Measurements from ENCODE around the gene RYR1.

The RYR1 gene

DNA sequence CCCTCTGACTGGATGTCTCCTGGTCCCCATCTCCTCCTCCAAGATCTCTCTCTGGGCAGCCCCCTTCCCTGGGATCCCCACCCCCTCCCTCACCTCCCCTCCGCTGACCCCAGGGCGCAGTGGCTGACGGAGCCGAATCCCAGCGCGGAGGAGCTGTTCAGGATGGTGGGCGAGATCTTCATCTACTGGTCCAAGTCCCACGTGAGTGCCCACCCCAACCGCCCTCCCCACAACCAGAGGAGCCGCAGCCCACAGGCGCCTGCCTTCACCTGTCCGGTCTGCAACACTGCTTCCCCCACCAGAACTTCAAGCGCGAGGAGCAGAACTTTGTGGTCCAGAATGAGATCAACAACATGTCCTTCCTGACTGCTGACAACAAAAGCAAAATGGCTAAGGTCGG, 89.4 kb downstream of the RYR1 start:
- Histone ChIP-seq H3K4me2 (ENCODE audit: low read depth, low read length, poor library complexity, severe bottlenecking) (no peak overlapping the region), H2AFZ (ENCODE audit: low read depth, low read length, severe bottlenecking) (no peak overlapping the region), H3K27ac (ENCODE audit: low read depth, low read length) (no peak overlapping the region), H3K27me3 (ENCODE audit: low read length) (no peaks in the 10 kb centered on the region), H3F3A (ENCODE audit: insufficient read depth) (no peaks in the 10 kb centered on the region), H3K9me3 (ENCODE audit: insufficient read depth, low read length) (no peaks in the 10 kb centered on the region), H3K4me3 (ENCODE audit: insufficient read depth, low read length, poor library complexity, severe bottlenecking) (no peak overlapping the region), H3K36me3 (ENCODE audit: low read length) (no peaks in the 10 kb centered on the region), H3K9ac (ENCODE audit: low read length) (no peak overlapping the region), H3K9me2 (replicated peaks; ENCODE audit: insufficient read depth, low read length) (no peaks in the 10 kb centered on the region), H4K20me1 (ENCODE audit: low read depth, low read length) (no peaks in the 10 kb centered on the region), H3K79me2 (ENCODE audit: insufficient read depth, low read length) (no peaks in the 10 kb centered on the region)
- TF ChIP-seq EZH2phosphoT487 (conservative IDR thresholded peaks at IDR 0.05; ENCODE audit: low read length), result no peak
- TF ChIP-seq, protein P1, sequence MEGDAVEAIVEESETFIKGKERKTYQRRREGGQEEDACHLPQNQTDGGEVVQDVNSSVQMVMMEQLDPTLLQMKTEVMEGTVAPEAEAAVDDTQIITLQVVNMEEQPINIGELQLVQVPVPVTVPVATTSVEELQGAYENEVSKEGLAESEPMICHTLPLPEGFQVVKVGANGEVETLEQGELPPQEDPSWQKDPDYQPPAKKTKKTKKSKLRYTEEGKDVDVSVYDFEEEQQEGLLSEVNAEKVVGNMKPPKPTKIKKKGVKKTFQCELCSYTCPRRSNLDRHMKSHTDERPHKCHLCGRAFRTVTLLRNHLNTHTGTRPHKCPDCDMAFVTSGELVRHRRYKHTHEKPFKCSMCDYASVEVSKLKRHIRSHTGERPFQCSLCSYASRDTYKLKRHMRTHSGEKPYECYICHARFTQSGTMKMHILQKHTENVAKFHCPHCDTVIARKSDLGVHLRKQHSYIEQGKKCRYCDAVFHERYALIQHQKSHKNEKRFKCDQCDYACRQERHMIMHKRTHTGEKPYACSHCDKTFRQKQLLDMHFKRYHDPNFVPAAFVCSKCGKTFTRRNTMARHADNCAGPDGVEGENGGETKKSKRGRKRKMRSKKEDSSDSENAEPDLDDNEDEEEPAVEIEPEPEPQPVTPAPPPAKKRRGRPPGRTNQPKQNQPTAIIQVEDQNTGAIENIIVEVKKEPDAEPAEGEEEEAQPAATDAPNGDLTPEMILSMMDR (IDR thresholded peaks at IDR 0.05; ENCODE audit: insufficient read depth, low read length, poor library complexity, severe bottlenecking), result no peak

DNA sequence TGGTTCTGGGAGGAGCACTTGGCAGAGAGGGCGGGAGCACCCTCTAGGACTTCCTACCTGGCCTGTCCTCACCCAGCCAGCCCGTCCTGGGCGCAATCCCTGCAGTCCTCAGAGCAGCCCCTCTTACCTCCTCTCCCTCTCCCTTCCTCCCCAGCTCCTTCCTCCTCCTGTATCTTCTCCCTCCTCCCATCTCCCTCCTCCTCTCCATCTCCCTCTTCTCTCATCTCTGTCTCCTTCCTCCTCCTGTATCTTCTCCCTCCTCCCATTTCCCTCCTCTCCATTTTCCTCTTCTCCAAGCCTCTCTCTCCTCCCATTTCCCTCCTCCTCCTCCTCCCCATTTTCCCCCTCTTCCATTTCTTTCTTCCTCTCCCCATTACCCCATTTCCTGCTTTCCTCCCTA, 89.8 kb downstream of the RYR1 start:
- H3F3A ChIP-seq (ENCODE audit: insufficient read depth), result no peaks in the 10 kb centered on the region
- H2AFZ ChIP-seq (ENCODE audit: low read depth, low read length, severe bottlenecking), result no peak overlapping the region
- no peaks in the 10 kb centered on the region for H4K20me1 ChIP-seq (ENCODE audit: low read depth, low read length)
- no peak overlapping the region for H3K9ac ChIP-seq (ENCODE audit: low read length)
- no peaks in the 10 kb centered on the region for H3K79me2 ChIP-seq (ENCODE audit: insufficient read depth, low read length)
- no peak overlapping the region for H3K4me2 ChIP-seq (ENCODE audit: low read depth, low read length, poor library complexity, severe bottlenecking)
- TF ChIP-seq EZH2phosphoT487 (conservative IDR thresholded peaks at IDR 0.05; ENCODE audit: low read length), result no peak
- TF ChIP-seq, protein P1 (IDR thresholded peaks at IDR 0.05; ENCODE audit: insufficient read depth, low read length, poor library complexity, severe bottlenecking), result no peak
- no peaks in the 10 kb centered on the region for H3K9me3 ChIP-seq (ENCODE audit: insufficient read depth, low read length)
- no peak overlapping the region for H3K27ac ChIP-seq (ENCODE audit: low read depth, low read length)
- H3K36me3 ChIP-seq (ENCODE audit: low read length), result no peaks in the 10 kb centered on the region
- H3K27me3 ChIP-seq (ENCODE audit: low read length), result no peaks in the 10 kb centered on the region
- no peaks in the 10 kb centered on the region for H3K9me2 ChIP-seq (replicated peaks; ENCODE audit: insufficient read depth, low read length)
- H3K4me3 ChIP-seq (ENCODE audit: insufficient read depth, low read length, poor library complexity, severe bottlenecking), result no peak overlapping the region

DNA sequence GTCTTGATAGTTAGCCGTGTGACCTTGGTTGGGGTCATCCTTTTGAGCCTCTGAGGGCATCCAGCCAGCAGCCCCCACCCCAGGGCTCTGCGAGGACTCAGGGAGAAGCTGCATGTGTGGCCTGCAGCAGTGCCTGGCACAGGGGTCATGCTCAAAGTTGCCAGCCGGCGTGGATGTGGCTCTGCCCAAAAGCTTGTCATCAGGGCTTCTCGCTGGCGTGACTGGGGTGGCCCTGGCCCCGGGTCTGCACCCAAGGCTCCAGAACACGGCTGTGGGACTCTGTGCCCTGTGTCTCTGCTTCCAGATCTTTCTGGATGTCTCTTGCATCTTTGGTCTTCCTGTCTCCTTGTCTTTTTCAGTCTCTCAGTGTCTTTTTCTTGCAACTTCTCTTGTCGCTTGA, 90.9 kb downstream of the RYR1 start:
- no peaks in the 10 kb centered on the region for H4K20me1 ChIP-seq (ENCODE audit: low read depth, low read length)
- no peaks in the 10 kb centered on the region for H3K9me3 ChIP-seq (ENCODE audit: insufficient read depth, low read length)
- no peaks in the 10 kb centered on the region for H3K9me2 ChIP-seq (replicated peaks; ENCODE audit: insufficient read depth, low read length)
- H3K27ac ChIP-seq (ENCODE audit: low read depth, low read length), result no peak overlapping the region
- H3K79me2 ChIP-seq (ENCODE audit: insufficient read depth, low read length), result no peaks in the 10 kb centered on the region
- no peak overlapping the region for H2AFZ ChIP-seq (ENCODE audit: low read depth, low read length, severe bottlenecking)
- H3K27me3 ChIP-seq (ENCODE audit: low read length), result no peaks in the 10 kb centered on the region
- TF ChIP-seq, protein P1 (IDR thresholded peaks at IDR 0.05; ENCODE audit: insufficient read depth, low read length, poor library complexity, severe bottlenecking), result no peak
- no peak for TF ChIP-seq EZH2phosphoT487 (conservative IDR thresholded peaks at IDR 0.05; ENCODE audit: low read length)
- no peaks in the 10 kb centered on the region for H3F3A ChIP-seq (ENCODE audit: insufficient read depth)
- no peak overlapping the region for H3K9ac ChIP-seq (ENCODE audit: low read length)
- H3K4me2 ChIP-seq (ENCODE audit: low read depth, low read length, poor library complexity, severe bottlenecking), result no peak overlapping the region
- H3K36me3 ChIP-seq (ENCODE audit: low read length), result no peaks in the 10 kb centered on the region
- no peak overlapping the region for H3K4me3 ChIP-seq (ENCODE audit: insufficient read depth, low read length, poor library complexity, severe bottlenecking)

All from SU-DHL-6 (cell line).